ENCODE results near the gene GULP1.
"Not testable (repeated sequence)": the region's sequence is repeated elsewhere in the genome, so short reads cannot be mapped to it uniquely, and the experiment has no call there.

The GULP1 gene, protein sequence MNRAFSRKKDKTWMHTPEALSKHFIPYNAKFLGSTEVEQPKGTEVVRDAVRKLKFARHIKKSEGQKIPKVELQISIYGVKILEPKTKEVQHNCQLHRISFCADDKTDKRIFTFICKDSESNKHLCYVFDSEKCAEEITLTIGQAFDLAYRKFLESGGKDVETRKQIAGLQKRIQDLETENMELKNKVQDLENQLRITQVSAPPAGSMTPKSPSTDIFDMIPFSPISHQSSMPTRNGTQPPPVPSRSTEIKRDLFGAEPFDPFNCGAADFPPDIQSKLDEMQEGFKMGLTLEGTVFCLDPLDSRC

DNA sequence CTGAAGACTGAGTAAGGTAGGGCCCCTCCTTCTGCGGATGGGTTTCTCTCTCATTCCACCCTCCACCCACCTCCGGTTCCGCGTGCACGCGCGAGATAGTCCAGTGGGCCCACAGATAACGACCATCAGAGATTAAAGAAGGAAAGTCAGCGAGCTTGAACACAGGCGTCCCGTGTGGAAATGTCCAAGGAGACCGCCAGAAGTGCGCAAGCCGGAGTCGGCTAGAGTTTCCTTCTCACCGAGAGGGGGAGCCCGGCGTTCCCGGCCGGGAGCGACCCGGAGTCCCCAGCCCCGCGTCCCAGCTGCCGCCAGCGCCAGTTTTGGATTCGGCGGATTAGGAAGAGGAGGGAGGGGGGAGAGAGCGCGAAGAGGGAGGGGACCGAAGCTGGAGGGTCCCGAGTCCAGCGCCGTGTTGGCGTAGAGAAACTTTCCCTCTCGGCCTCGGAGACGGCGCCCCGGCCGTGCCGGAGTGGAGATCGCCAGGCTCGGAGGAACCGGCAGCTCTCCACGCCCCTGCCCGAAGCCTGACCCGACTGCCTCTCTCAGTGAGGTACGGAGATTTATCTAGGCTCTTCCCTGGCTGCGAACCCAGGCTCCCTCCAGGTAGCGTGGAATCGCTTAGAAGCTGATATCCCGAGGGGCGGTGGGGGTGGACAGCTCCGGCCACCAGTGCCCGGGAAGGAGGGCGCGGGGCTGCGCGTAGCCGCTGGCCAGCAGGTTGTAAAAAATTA, at the start of gene GULP1:
Gene GULP1, plus strand, starts transcription at position 258 of the 731 bp plus-strand sequence. CDS start 185,829 bp downstream, outside the sequence.
- peak; percentile 13 for FAIRE-seq

DNA sequence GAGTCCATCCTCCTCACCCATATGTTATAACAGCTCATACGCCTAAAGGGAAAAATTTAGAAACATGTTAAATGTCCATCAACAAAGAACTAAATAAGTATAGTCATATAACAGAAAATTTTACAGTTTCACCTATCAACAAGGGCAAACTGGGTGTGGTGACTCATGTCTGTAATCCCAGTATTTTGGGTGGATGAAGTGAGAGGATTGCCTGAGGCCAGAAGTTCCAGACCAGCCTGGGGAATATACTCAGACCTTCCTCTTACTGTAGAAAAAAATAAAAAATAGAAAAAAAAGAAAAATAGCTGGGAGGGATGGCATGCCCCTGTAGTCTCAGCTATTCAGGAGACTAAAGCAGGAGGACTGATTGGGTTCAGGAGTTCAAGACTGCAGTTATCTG, 48.3 kb upstream of the GULP1 start:
- no peak for FAIRE-seq

DNA sequence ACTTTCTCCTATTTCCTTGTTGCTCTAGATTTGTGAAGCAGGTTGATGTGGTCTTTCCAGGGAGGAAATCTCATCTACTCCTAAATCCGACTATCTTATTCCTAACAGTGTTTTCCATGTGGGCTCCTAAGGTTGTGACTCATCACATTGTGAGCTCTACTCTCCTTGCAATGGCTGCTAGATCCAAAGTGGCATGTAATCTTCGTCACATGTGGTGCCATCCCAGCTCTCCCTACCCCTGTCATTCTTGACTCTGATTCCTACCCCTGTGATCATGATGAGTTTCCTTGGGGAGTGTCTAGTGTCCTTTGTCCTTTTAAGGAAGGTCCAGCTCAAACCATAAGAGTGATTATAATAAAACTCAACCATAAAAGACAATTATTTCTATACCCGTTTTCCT, 47.3 kb upstream of the GULP1 start:
- no peak for FAIRE-seq

DNA sequence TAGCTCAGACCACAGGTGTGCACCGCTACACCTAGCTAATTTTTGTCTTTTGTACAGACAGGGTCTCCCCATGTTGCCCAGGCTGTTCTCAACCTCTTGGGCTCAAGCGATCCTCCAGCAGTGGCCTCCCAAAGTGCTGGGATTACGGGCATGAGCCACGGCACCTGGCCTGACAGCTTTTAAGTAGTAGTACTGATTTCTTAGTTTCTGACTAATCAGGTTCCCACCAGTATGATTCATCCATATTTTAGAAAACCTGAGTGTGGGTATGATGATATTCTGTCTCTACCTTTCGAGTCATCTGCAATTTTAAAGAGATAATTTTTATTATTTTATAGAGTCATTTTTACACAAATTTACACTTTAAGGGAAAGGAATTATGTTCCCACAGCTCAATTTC, 46.4 kb upstream of the GULP1 start:
- no peak for FAIRE-seq

DNA sequence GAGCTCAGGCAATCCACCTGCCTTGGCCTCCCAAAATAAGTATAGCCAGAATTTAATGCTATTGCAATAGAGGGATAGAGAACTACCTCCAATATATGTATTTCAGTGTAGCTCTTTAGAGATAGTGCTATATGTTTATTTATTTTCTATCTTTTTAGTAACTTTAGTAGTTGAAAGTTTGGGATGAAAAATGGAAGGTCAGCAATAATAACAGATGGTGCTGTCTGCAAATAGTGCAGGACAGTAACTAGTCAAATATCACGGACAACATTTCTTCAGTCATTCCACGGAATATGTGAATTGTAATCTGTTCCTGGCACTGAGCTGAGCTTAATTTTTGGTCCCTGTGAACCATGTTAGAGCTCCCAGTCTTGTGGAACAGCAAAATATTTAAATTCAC, 43.2 kb upstream of the GULP1 start:
- FAIRE-seq: no peak

DNA sequence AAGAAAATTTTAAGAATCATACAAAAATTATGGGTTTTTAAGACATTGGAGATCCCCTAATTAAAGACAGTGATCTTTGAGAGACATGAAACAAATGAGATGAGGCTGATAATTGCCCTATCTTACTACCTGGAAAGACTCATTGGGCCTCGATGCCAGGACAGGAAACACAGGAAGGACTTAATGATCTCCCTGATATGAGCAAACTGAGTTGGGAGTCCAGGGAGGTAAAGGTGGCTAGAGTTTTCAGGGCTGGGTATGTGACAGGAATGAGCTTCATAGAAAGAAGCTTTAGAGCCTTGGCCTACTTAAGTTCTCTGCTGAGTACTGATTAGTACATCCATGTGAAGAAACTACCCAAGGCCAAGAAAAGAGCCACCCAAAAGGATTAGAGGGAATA, 40.6 kb upstream of the GULP1 start:
- FAIRE-seq: no peak

DNA sequence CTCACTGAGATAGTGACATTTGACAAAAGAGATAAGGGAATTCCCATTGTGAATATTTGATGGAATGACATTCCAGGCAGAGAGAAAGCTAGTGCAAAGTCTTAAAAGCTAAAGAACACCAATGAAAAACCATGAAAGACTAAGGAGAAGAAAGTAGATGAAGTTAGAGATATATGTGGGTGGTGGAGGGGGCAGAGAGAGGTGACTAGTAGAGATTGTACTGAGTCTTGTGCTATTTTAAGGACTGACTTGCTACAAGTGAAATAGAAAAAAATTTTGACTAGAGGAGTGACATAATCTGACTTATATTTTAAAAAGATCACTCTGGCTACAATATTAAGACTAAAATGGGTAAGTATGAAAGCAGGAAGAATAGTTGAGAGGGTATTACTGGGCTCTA, 35.3 kb upstream of the GULP1 start:
- no peak for FAIRE-seq

DNA sequence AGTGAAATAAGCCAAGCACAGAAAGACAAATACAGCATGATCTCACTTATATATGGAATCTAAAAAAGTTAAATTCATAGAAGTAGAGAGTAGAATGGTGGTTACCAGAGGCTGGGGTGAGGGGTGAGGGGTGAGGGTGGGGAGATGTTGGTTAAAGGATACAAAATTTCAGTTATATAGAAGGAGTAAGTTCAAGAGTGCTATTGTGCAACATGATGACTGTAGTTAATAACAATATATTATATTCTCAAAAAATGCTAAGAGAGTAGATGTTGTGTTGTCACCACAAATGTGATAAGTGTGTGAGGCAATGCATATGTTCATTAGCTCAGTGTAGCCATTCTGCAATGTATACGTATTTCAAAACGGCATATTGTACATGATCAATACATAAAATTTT, 26.4 kb upstream of the GULP1 start:
- FAIRE-seq: no peak

DNA sequence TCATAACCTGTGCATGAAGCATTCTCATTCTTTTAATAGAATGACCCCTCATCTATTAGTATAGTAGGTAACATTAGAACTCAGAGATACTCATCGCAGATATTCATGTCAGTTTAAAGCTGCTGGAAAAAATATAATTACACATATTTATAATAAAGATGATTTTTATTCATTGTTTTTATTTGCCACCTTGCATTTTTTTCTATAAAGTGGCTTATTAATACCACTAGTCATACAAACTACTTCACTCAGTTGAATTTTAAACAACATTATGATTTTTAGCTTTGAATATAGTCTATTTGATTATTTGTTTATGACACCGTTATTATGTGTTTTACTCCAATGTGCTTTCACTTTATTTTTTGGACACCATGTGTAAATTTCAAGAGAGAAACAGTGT, 23.9 kb upstream of the GULP1 start:
- no peak for FAIRE-seq

DNA sequence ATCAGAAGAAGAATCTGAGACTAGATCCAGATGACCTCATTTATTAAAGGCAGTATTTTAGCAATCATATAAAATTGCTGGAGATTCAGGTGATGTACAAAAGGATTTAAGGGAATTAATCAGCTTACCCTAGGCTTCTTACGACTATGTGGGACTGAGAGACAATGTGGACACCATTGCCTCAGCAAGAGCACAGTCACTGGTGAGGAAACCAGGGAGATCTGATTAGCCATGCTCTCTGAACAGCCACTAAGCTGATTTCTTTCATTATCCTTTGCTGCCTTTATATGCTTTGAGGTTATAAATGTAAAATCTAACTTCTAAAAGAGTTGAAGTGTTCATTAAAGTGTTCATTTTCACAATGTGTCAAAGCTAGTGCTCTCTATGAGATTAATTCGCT, 22.7 kb upstream of the GULP1 start:
- no peak for FAIRE-seq

DNA sequence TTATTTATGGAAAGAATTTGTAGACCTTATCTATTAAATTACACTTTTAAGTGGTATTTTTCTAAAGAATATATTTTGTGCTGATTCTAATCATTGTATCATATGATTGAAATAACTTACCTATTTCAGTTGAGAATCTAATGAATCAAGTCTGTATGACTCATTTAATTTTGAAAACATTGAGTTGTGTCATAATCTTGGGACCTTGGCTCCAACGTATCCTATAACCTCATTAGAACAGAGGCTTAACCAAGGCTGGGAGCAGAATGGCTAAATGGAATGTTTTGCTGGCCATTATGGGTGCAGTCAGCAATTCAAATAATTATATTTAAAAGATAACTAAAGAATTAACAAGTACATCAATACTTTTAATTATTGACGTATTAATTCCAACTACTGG, 19.6 kb upstream of the GULP1 start:
- no peak for FAIRE-seq

DNA sequence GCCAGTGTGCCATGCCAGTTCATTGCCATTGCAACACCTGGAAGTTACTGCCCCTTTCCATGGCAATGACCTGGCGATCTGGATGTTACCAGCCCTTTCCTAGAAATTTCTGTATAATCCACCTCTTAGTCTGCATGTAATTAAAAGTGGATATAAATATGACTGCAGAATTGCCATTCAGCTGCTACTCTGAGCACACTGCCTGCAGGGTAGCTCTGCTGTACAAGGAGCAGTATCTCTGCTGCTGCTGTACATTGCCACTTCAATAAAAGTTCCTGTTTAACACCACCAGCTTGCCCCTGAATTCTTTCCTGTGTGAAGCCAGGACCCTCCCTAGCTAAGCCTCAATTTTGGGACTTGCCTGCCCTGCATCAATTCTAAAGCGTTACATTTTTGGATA, 17.4 kb upstream of the GULP1 start:
- no peak for FAIRE-seq

DNA sequence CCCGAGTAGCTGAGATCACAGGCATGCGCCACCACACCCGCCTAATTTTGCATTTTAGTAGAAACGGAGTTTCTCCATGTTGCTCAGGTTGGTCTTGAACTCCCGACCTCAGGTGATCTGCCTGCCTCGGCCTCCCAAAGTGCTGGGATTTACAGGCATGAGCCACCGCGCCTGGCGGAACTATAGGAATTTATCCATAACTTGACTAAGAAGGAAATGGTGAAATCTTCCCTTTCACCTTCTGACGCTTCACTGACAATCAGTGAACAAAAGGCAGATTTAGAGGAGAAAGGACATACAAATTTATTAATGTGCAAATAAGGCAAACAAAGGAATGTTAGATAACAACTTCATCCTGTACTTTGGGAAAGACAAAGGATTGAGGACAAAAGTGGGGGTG, 15.4 kb upstream of the GULP1 start:
- no peak for FAIRE-seq

DNA sequence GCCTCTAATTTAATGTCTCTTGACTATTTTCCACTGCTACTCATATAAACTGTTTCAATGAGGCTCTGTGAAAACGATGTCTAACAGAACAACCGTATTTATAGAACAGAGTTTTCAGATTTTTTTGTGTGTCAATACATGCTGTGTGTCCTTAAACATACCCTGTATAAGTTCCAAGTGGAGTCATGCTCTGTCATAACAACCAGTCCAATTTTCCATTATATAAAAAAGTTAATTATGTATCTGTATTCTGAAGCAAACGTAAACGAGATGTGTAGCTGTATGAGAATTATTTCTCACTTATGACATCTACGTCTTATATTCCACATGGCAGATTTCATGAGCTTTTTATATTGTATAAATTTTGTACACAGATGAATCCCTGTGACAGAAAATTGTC, 13.9 kb upstream of the GULP1 start:
- FAIRE-seq: no peak

DNA sequence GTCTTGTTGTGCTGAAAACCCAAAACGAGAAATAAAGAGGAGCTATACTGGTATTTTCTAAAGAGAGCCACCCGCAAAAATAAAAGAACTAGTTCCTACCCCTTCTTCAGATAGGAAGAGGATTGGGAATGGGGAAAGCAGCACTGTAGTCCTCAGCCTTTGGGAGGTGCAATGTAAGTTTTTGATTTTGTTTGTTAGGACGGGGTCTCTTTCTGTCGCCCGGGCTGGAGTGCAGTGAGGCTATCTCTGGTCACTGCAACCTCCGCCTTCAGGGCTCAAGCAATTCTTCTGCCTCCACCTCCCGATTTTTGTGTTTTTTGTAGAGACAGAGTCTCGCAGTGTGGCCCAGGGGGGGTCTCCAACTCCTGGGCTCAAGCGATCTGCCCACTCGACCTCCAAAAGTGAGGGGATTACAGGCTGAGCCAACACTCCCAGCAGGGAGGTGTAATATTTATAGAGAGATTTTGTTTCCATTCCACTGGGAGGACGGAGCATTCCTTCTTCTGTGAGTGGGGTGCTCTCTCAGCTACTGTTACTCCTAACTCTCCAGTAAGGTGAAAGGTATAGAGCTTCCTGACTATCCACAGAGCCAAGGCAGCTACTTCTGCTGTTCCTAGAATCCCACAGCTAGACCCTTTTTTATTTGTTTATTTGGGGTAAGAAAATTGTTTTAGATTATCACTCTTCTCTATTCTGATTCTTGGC, 13.1 kb upstream of the GULP1 start:
- FAIRE-seq: no peak

DNA sequence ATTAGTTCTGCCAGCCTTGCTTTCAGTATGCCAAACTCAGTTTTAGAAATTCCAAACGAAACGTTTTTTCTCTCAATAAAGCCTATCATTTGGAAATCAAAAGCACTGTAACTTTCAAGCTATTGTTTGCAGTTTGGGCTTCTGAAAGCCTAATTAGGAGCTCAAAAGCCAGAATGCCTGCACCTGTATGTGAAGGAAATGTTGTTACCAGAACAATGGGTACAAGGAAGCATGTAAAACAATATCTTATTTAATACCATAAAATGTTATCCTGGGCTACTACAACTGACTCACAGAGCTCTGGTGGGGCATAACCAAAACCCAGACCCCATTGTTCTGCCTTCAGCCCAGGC, 12.6 kb upstream of the GULP1 start:
- no peak for FAIRE-seq

DNA sequence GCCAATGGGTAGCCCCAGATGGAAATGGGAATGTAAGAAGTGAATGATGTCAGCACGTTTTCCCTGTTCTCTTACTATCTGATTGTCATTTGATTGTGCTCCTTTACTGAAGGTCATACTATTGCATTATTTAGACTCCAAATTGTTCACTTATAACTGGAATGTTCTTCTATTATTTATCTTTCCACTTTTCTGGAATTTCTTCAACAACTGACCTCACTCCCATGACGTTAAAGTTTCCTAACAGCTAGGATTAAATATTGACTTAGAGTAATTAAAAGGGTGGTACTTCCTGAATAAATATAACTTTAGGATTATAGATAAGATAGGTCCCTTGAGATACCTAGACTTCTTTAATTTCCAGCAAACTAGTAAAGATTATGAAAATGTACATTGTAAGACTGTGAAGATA, 10.9 kb upstream of the GULP1 start:
- FAIRE-seq: no peak

DNA sequence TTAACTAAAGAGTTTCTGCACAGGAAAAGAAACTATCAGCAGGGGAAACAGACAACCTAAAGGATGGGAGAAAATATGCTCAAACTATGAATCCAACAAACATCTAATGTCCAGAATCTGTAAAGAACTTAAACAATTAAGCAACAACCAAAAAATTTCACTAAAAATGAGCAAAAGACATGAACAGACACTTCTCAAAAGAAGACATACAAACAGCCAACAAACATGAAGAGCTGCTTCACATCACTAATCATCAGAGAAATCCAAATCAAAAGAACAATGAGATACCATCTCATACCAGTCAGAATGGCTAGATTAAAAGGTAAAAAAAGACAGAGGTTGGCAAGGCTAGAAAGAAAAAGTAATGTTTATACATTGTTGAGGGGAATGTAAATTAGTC, 8.8 kb upstream of the GULP1 start:
- no peak for FAIRE-seq

DNA sequence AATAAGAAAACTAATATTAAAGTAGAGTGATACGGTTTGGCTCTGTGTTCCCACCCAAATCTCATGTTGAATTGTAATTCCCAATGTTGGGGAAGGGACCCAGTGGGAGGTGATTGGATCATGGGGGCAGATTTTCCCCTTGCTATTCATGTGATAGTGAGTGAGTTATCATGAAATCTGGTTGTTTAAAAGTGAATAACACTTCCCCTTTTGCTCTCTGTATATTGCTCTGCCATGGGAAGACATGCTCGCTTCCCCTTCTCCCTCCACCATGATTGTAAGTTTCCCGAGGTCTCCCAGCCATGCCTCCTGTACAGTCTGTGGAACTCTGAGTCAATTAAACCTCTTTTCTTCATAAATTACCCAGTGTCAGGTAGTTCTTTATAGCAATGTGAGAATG, 7.4 kb upstream of the GULP1 start:
- not testable (repeated sequence) for FAIRE-seq

DNA sequence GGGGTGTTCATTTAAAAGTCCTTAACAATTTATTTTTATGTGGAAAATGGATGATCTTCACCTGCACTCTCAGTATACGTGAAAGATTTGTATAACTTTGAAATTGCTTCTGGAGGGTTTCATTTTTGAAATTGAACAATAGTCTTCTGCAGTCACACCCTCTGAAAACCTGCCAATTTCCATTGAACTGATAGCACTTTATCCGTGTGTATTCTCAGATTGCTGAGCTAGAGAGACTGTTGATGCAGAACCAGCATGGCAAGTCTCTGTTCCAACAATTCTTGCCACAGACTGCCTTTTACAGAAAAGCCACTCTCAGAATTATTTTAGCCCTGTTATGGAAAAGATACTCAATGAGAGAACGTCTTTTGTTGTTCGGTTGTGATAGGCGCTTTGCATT, 6.6 kb upstream of the GULP1 start:
- FAIRE-seq: no peak

DNA sequence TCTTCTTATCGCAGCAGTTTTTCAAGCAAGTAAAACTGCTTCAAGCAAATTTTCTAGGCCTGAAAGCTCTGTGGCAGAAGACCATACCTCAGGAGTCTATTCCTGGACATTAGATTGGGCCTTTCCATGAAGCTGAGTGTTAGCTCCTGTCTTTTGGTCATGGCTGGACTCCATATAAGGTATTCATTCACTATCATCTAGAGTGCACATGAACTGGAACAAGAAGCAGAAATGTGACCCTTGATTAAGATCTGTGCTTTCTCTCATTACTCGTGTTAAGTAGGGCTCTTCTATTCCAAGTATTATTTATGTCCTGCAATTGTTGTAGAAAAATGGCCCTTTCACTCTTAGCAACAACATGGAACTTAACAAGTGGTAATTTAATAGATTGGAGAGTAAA, 5.9 kb upstream of the GULP1 start:
- FAIRE-seq: no peak

DNA sequence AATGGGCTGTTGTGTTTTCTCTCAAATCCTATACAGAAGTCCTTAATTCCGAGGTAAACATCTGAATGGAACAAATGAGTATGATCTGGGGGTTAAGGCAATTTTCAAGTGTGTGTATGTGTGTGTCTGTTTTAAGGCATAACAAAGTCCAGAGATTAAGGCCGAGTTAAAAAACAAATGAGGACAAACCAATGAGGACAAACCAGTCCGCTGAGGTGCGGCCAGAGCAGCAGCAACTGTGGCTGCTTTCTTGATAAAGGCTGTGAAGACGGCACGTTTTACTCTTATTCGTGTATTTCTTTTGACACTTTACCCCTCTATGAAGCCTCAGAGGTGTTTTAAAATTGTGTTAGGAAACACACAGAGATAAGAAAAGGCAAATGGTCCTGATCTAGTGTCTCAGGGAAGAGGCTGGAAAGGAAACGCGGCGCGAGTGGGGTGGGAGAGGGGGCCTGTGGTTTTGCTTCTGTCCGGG, 495 bp upstream of the GULP1 start:
- FAIRE-seq: no peak

DNA sequence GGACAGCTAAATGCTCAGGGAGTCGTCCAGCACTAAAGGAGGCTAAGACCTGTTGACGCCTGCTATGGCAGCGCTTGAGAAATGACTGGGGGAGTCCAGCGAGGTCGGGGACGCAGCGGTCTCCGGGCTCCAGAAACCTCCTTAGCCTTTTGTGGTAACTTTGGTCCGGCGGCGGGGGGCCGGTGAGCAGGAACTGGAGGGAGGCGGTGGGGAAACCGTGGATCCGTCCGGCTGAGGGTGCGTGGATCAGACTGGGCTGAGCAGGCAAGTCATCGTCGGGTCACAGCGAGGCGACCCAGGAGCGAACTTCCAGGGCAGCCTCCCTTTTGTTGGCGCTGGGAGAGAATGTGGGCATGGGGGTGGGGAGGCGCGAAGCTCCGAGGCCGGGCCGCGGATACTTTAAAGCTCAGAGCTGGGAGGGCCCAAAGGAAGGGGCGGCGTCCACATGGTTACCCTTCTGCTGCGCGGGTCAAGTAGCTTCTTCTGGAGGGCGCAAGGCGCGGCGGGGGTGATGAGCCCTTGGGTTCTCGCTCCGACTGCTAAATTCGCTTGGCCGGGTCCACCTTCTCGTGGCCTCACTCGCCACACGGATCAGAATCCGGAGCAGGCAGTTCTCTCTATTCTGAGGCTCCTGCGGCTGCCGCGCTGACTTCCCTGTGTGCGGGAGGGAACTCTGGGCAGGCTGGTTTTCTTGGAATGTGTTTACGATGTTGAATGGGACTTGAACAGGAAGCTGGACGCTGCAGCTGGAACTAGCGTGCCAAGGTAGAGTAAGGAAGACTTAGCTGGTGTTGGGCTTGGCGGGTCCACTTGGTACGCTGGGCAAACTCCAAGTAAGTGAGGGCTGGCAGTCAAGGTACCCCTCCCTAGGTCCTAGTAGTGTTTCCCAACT, 920 bp downstream of the GULP1 start:
- no peak for FAIRE-seq
